CD4-positive, alpha-beta T cell treated with Interleukin-12 subunit alpha and Interleukin-12 subunit beta, for 1 hour (primary cell): ENCODE measurements around the gene LRP10.
"Not testable (repeated sequence)": the region's sequence is repeated elsewhere in the genome, so short reads cannot be mapped to it uniquely, and the experiment has no call there.

Experiments
- DNase-seq: peaks from one replicate; pipeline ENCODE4 v3.0.0-alpha.2; 2020

The LRP10 gene

GRCh38 chr14:22871224-22872032 lies at the start of gene LRP10:
LRP10 (plus strand) TSS chr14:22871740; CDS start chr14:22872304, 564 bp downstream.
- DNase-seq = peak; percentile 83

DNA sequence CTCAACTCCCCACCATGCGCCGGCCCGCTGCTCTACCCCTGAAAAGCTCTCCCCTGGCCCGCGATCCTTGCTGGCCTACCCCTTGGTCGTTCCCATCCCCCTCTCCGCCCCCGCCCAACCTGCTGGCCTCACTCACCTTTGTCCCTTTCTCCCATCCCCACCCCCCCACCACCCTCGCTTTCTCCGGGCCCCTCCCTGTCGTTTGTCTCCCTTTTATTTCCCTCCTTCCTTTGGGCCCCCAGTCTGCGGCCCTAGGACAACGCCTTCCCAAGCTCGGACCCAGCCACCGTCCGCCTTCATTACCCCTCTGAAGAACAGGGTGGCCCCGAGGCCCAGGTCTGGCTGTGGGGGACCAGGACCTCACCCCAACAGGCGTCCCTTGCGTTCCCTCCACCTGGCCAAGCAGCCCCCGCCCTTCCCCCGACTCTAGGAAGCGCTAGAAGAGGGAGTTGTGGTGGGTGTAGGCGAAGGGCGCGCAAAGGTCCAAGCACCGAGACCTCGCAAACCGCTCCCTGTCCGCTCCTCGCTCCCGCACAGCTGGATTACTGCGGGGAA lies 49.4 kb upstream of the LRP10 start:
- DNase-seq = no peak

GRCh38 chr14:22822571-22823098 lies 48.9 kb upstream of the LRP10 start:
- peak; percentile 76 for DNase-seq

GRCh38 chr14:22824711-22825359 lies 46.7 kb upstream of the LRP10 start:
- DNase-seq = no peak

GRCh38 chr14:22829076-22829660 lies 42.4 kb upstream of the LRP10 start:
- not testable (repeated sequence) for DNase-seq

DNA sequence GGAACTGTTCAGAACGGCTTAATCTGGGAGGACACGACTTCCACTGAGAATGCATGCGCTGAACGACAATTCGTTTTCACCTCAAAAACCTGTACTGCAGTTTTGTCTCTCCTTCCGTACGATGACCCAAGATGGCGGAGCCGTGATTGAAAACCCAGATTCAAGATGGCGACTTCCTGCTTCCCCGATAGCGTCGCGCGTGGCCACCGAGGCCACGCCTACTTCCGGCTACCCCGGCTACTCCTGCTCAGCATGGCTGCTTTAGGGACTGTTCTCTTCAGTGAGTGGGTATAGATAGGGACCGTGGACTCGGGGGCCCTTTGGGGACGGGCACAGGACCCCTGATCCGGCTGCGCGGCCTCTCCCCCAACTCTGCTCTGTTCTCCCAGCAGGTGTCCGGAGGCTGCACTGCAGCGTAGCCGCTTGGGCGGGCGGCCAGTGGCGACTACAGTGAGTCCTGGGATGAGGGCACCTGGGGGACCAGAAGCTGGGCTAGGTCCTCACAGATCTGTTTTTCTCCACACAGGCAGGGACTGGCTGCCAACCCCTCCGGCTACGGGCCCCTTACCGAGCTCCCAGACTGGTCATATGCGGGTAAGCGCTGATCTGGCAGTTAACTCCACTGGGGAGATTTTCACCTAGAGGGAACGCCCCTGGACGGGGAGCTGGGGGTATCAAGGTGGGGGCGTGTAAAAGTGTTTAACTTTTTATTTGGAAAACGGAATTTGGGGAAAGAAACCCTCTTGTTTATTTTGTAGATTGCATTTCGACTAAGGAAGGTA lies 41.7 kb upstream of the LRP10 start, which contains the start of gene MRPL52:
Gene MRPL52 (plus strand): TSS at position 227 of the 782 bp plus-strand sequence. CDS start 26 bp downstream, at position 253.
- peak; percentile 93 for DNase-seq

DNA sequence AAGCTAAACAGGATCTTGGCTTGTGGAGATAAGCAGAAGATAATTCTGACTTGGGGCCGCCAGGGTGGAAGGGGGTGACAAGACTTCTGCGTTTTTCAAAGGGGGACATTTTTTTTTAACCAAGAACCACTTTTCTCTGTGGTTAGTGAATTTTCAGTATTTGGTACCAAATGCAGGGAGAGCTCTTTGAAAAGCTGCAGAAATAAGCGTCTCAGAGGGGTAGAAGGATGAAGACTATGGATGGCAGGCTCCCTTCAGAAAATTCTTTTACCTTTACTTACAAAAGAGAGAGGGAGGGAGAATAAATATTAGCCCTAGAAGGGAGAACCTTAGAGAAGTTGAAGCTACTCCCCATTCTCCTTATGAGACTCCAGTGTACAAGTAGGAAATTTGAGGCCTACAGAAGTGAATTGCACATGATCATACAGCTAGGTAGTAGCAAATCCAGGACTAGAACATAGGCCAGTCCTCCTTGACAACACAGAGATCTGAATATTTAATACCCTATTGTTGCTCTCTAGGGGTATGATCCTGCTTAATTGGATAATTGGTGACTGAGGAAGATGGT lies 41.0 kb upstream of the LRP10 start:
- DNase-seq = peak; percentile 23

DNA sequence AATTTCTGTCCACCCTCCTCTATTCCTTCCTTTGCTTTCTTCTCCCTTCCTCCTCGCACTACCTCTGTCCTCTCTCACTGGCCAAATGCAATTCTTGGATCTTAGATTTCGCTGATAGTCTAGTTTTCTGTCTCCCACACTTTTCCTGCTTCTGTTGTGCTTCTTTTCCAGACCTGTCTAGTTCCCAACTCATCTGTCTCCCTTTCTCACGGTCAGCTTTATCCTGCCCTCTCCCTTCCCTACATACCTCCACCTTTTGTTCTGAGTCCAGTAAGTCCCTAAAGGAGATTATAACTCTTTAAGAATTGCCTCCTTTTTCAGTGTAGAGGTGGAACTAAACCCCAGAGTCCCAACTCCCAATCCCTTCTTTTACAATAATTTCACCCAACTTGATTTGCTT lies 36.0 kb upstream of the LRP10 start:
- DNase-seq = no peak

GRCh38 chr14:22836301-22837113 lies 35.0 kb upstream of the LRP10 start, which contains the start of gene MMP14:
MMP14 (plus strand) TSS chr14:22836585; CDS start chr14:22836818, 233 bp downstream.
- DNase-seq = no peak

DNA sequence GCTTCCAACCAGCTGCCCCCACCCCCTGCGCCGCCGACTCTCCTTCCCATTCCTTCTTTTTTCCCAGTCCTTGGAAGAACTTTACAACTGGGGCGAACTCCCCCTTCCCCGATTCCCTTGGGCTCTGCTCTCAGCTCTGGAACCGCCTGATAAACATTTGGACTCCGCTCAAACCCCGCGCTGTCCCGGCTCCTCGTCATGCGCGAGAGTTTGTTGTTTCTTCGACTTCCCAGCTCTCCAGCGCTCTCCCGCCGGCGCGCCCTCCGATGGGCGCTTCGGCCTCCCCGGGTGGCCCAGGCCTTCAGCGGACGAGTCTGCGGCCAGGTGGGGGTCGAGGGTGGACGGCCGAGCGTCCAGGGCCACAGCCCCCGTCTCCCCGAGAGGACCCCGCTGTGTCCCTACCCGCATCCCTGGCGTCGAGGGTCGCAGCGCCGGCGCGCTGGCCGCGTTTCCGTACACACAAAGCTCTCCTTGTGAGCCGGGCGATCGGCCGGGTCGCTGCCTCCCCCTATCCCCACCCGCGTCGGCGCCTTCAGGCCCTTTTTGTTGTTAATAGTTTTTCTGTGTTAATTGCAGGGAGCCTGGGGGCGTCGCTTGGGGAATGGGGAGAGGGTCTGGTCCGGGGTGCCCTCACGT lies 34.3 kb upstream of the LRP10 start:
- DNase-seq = no peak

DNA sequence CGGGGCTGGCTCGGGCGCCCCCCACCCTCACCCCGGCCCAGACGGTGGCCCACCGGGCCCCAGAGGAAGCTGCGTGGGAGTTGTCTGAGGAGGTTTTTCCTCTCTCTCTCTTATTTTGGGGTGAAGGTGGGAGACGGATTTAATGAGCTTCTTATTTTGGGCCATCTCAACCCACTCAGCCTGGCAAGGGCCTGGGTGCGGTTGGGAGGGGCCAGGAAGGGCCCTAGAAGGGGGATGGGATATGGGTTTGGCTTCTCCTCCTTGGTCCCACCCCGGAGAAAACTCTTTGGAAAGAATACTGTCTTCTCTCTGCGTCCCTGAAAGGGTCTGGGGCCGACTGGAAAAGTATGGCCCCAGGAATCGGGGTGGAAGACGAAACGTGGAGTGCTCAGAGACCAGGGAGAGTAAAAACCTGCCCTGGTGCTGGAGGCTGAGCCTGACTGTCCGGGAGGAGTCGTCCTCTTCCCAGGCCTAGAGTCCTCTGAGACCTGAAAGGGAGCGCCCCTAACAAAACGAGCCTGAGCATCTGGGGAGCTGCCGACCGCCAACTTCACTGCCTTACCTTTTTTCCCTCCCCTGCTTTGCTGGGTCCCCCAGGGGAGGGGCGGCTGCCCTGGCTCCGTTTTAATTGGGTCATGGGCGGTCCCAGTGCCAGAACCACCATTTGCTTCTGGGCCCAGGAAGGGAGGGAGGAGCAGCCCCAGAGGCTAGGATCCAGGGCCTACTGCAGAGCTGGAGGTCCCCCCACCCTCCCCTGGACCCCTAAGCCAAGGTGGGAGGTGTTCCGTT lies 33.6 kb upstream of the LRP10 start:
- DNase-seq = no peak

- DNase-seq = no peak
Measured at GRCh38 chr14:22838631-22839041, 32.9 kb upstream of the LRP10 start.

GRCh38 chr14:22839159-22839779 lies 32.3 kb upstream of the LRP10 start:
- no peak for DNase-seq

GRCh38 chr14:22841311-22841710 lies 30.2 kb upstream of the LRP10 start:
- DNase-seq = no peak

- DNase-seq = no peak
Measured at GRCh38 chr14:22841769-22842168, 29.8 kb upstream of the LRP10 start.

DNA sequence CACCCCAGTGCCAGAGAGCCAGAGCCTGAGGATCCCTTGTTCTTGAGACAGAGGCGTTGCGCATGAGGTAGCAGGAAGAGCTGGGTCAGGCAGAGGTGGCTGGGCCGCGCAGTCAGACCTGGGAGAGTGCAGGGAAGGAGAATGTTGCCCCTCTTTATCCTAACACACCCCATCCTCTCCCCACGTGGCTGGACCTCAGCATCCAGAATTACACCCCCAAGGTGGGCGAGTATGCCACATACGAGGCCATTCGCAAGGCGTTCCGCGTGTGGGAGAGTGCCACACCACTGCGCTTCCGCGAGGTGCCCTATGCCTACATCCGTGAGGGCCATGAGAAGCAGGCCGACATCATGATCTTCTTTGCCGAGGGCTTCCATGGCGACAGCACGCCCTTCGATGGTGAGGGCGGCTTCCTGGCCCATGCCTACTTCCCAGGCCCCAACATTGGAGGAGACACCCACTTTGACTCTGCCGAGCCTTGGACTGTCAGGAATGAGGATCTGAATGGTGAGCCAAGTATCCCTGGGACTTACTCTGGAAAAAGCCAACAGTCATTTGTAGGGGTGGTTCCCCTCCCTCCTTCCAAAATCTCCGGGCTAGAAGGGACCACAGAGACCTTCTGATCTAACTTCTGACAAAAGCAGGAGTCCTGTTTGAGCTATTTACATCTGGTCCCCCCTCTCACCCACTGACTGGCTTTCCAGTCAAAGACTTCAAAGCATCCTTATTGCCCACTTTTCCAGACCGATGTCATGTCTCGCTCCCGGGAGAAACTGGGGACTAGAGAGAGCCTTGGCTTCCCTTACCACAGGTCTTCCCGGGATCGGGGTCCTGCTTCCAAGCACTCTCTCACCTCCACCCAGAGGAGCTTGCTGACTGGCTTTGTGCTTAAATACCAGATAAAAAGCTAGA lies 29.1 kb upstream of the LRP10 start:
- DNase-seq = no peak

DNA sequence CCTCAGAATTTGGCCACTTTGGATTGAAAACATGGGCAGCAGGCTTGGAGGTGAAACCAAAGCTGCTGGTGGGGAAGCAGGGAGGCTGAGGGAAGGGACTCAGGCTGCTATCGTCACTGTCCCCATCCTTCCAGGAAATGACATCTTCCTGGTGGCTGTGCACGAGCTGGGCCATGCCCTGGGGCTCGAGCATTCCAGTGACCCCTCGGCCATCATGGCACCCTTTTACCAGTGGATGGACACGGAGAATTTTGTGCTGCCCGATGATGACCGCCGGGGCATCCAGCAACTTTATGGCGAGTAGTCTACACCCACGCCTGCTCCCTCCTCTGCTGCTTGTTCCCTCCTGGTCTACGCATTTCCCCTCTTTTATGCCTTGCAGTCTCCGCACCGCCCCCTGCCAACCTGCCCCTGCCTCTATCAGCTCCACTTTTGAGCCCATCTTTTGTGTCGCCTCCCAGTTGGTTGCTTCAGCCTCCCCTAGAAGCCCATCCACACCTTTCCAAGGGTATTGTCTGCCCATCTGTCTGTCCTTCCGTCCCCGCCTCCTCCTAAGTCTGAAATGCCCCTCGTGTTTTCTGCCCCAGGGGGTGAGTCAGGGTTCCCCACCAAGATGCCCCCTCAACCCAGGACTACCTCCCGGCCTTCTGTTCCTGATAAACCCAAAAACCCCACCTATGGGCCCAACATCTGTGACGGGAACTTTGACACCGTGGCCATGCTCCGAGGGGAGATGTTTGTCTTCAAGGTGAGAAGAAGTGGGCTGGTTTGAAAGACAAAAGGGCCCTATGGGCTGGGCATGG lies 28.2 kb upstream of the LRP10 start:
- DNase-seq = no peak
